Measurements from ENCODE around the gene NID1.

GRCh38 chr1:235928197-235928596, 136.7 kb downstream of the NID1 start:
- no peak for TF ChIP-seq YY1 (IDR thresholded peaks at IDR 0.05; ENCODE audit: insufficient read depth, insufficient read length)
- TF ChIP-seq ZNF274 (IDR thresholded peaks at IDR 0.05; ENCODE audit: low read depth, low read length), result no peak

All from NT2/D1 (cell line).